GM12878 (cell line): ENCODE data around the gene ST3GAL5. TPM values are rescaled to one million over a fixed set of nuclear protein-coding genes. Genes with fewer than 3 reads are reported as not detected.

ENCODE experiments used
- ATAC-seq: fragments of 200-7000 bp; cut with Tn5 transposase; 3 replicates; pipeline ENCODE4 v1.9.1; 2020; ENCODE audit warnings: mild to moderate bottlenecking, moderate library complexity
- BruUV-seq: library from RNA; stranded (reverse); fragments of 400-500 nt; replicated peaks from 2 replicates; lab custom pipeline; 2021; lab: Mats Ljungman, UMichigan
- CTCF ChIA-PET: fragments of 300-600 bp; sonication (Branson Sonifier 250); formaldehyde crosslinking; extraction: SDS; loops from one replicate; lab custom pipeline; 2021; ENCODE audit warnings: inconsistent platforms; lab: Yijun Ruan, JAX
- POLR2A ChIA-PET: fragments of 350-600 bp; formaldehyde crosslinking; extraction: SDS; loops from one replicate; lab custom pipeline; 2021; ENCODE audit warnings: inconsistent platforms; lab: Charles Lee
- RAD21 ChIA-PET: fragments of 300-600 bp; sonication (Branson Sonifier 250); formaldehyde crosslinking; loops from one replicate; lab custom pipeline; 2023; ENCODE audit warnings: antibody characterized with exemption; ENCODE audit not compliant: unreplicated experiment; lab: Charles Lee
- SMC1A ChIA-PET: fragments of 300-600 bp; sonication (Branson Sonifier 250); formaldehyde crosslinking; loops from one replicate; lab custom pipeline; 2023; ENCODE audit not compliant: unreplicated experiment, uncharacterized antibody; lab: Charles Lee
- DNase-seq: peaks from one replicate; pipeline ENCODE4 v3.0.0-alpha.2; 2011; ENCODE audit warnings: low read depth, low spot score
- FAIRE-seq: peaks from 3 replicates; lab custom pipeline; 2011; peaks lifted over from hg19 to GRCh38; lab: Jason Lieb, UNC
- H2AFZ ChIP-seq: 2 replicates; pipeline ENCODE4 v1.6.0; 2011; ENCODE audit warnings: low read depth, low read length, control low read depth; ENCODE audit not compliant: control insufficient read depth
- H3K27ac ChIP-seq: 2 replicates; pipeline ENCODE4 v1.5.1; 2011; ENCODE audit warnings: control low read depth; ENCODE audit not compliant: control insufficient read depth, insufficient read depth
- H3K27me3 ChIP-seq, 2 experiments: replicated peaks in 1 of 2; 2 replicates each; pipeline versions ENCODE4 v1.6.0 to v1.6.1; 2011; ENCODE audit warnings: low read length in 1 of 2; ENCODE audit not compliant: control insufficient read depth in 2 of 2, insufficient read depth in 2 of 2
- H3K36me3 ChIP-seq, 2 experiments: 2 replicates each; pipeline ENCODE4 v1.5.1; 2011; ENCODE audit warnings: low read length in 1 of 2; ENCODE audit not compliant: control insufficient read depth in 2 of 2, insufficient read depth in 2 of 2
- H3K4me1 ChIP-seq: 2 replicates; pipeline ENCODE4 v1.6.1; 2011; ENCODE audit warnings: mild to moderate bottlenecking, low read length, moderate library complexity, mixed read lengths; ENCODE audit not compliant: control insufficient read depth, insufficient read depth
- H3K4me2 ChIP-seq: 2 replicates; pipeline ENCODE4 v1.6.0; 2011; ENCODE audit warnings: control low read depth; ENCODE audit not compliant: control insufficient read depth, insufficient read depth
- H3K4me3 ChIP-seq: fragments of 200-600 bp; sonication (generic); 2 replicates; pipeline ENCODE4 v1.5.1; 2016
- H3K79me2 ChIP-seq: 2 replicates; pipeline ENCODE4 v1.6.0; 2011; ENCODE audit warnings: low read length; ENCODE audit not compliant: control insufficient read depth, insufficient read depth
- H3K9ac ChIP-seq: 2 replicates; pipeline ENCODE4 v1.8.0; 2011; ENCODE audit warnings: low read length, control low read depth, mixed read lengths; ENCODE audit not compliant: control insufficient read depth, insufficient read depth
- H3K9me3 ChIP-seq: replicated peaks from 3 replicates; pipeline ENCODE4 v1.5.1; 2011; ENCODE audit warnings: mild to moderate bottlenecking, low read length; ENCODE audit not compliant: control insufficient read depth, insufficient read depth
- H4K20me1 ChIP-seq: 2 replicates; pipeline ENCODE4 v1.6.0; 2011; ENCODE audit not compliant: control insufficient read depth, insufficient read depth
- BHLHE40 ChIP-seq, 2 experiments: fragments of 450-650 bp in 1 of 2; IDR thresholded peaks; 2 replicates each; pipeline ENCODE4 v1.6.1; 2011 to 2017; ENCODE audit warnings: low read depth in 2 of 2, borderline replicate concordance in 1 of 2, improper control_type of control experiment in 1 of 2, low read length in 1 of 2, mild to moderate bottlenecking in 1 of 2
- CBX3 ChIP-seq: fragments of 200-600 bp; sonication (generic); IDR thresholded peaks from 2 replicates; pipeline ENCODE4 v1.6.1; 2016; ENCODE audit warnings: low read depth, borderline replicate concordance
- EED ChIP-seq: sonication (generic); IDR thresholded peaks from 2 replicates; pipeline ENCODE4 v1.6.1; 2016; ENCODE audit warnings: antibody characterized with exemption, low read depth
- FOS ChIP-seq: IDR thresholded peaks from 3 replicates; pipeline ENCODE4 v1.6.1; 2011; ENCODE audit warnings: borderline replicate concordance; ENCODE audit not compliant: insufficient read length; ENCODE audit errors: extremely low read depth
- JUND ChIP-seq: IDR thresholded peaks from 2 replicates; pipeline ENCODE4 v1.6.1; 2012; ENCODE audit warnings: low read depth, mild to moderate bottlenecking, low read length, improper control_type of control experiment, moderate library complexity
- KDM1A ChIP-seq: fragments of 200-600 bp; sonication (generic); IDR thresholded peaks from 2 replicates; pipeline ENCODE4 v1.6.1; 2016; ENCODE audit warnings: borderline replicate concordance
- NFYB ChIP-seq: IDR thresholded peaks from 2 replicates; pipeline ENCODE4 v1.6.1; 2011; ENCODE audit warnings: low read depth, mild to moderate bottlenecking, low read length, improper control_type of control experiment, moderate library complexity; ENCODE audit not compliant: insufficient read depth
- SMAD5 ChIP-seq: IDR thresholded peaks from 2 replicates; pipeline ENCODE4 v1.6.1; 2016; ENCODE audit warnings: antibody characterized with exemption, low read depth
- ZBED1 ChIP-seq: IDR thresholded peaks from 2 replicates; pipeline ENCODE4 v1.6.1; 2016; ENCODE audit warnings: borderline replicate concordance
- ZNF207 ChIP-seq: fragments of 450-650 bp; IDR thresholded peaks from 2 replicates; pipeline ENCODE4 v1.6.1; 2014; ENCODE audit warnings: antibody characterized with exemption, mild to moderate bottlenecking, borderline replicate concordance
- in situ Hi-C: fragments of 300-500 bp; cut with MboI; formaldehyde crosslinking; loops from 9 replicates; pipeline ENCODE4 v1.14.3; 2018; ENCODE audit warnings: mixed read lengths
- intact Hi-C: fragments of 100-400 bp; cut with micrococcal nuclease; formaldehyde crosslinking; loops from one replicate; pipeline ENCODE4 v1.14.2; 2022; ENCODE audit not compliant: unreplicated experiment
- polyA plus RNA-seq, 11 experiments: library from polyadenylated mRNA; depleted of rRNA in 4 of 11; unstranded in 6 of 11; stranded (reverse) in 5 of 11; fragments of >200 nt; fragmentation: Nextera tagmentation in 4 of 11; fragmentation: Illumina TruSeq in 1 of 11; extraction: Ambion mirVana in 4 of 11; extraction: Trizol in 1 of 11; gene quantifications; 1 replicate in 1 of 11; 2 replicates in 10 of 11; pipeline versions ENCODE4 v1.2.1 to v1.2.3, GENCODE V29; 2011 to 2016; ENCODE audit warnings: inconsistent platforms in 2 of 11, missing spikeins in 2 of 11, low read depth in 1 of 11
- total RNA-seq, 4 experiments: library from RNA; depleted of rRNA in 3 of 4; stranded (reverse); fragments of >200 nt in 3 of 4; fragmentation: Illumina TruSeq in 1 of 4; extraction: Trizol in 1 of 4; gene quantifications; 2 replicates each; pipeline versions ENCODE4 v1.2.1 to v1.2.3, GENCODE V29; 2013 to 2021
- TF ChIP-seq, protein P1 (sequence below): IDR thresholded peaks from 2 replicates; pipeline ENCODE4 v1.6.1; 2011; ENCODE audit warnings: low read depth, mild to moderate bottlenecking, low read length, moderate library complexity, borderline replicate concordance; ENCODE audit errors: extremely low read depth

The ST3GAL5 gene
- total and polyA plus RNA-seq, 10 of the 15 experiments (the other 5 are each of a cell fraction or from before 2014, with no cell fraction given) = 5.2 to 60.9 (median 10.2) TPM

DNA sequence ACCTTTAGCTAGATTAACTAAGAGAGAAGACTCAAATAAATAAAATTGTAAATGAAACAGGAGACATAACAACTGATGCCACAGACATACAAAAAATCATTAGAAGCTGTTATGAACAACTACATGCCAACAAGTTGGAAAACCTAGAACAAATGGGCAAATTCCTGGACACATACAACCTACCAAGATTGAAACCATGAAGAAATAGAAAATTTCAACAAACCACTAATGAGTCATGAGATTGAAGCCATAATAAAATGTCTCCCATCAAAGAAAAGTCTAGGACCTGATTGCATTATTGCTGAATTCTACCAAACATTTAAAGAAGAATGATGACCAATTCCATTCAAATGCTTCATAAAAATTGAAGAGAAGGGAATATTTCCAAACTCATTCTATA is 54.3 kb downstream of the ST3GAL5 start:
- Histone ChIP-seq H3K79me2 (no peaks in the 10 kb centered on the region), H3K4me2 (no peak overlapping the region), H3K4me3 (no peak overlapping the region), H4K20me1 (no peaks in the 10 kb centered on the region), H3K27me3 (no peaks in the 10 kb centered on the region), H3K4me1 (no peaks in the 10 kb centered on the region; the same call in 1 of the 2 replicates), H2AFZ (no peak overlapping the region), H3K36me3 (no peaks in the 10 kb centered on the region), H3K9ac (no peak overlapping the region), H3K27ac (no peak overlapping the region), H3K9me3 (peaks cover 2% of the 10 kb centered on the region; the same call in 2 of the 3 replicates)
- intact Hi-C loops = loop anchor here (5.0 kb wide), 1 partner anchor 158 kb away; no protein-coding TSS in a partner anchor
- POLR2A ChIA-PET = interaction anchor here (0.7 kb wide), 2 partner anchors 118 to 301 kb away, joined by 3 read pairs; no protein-coding TSS in a partner anchor
- FAIRE-seq (no peak), ATAC-seq (no peak), DNase-seq (no peak)
- SMC1A ChIA-PET = interaction anchor here (1.2 to 14.7 kb wide), 4 partner anchors 11 to 245 kb away, joined by 4 to 286 read pairs (median 127); partner anchors contain the start of gene ST3GAL5
- RAD21 ChIA-PET = interaction anchor here (1.0 to 1.5 kb wide), 2 partner anchors 55 to 246 kb away, joined by 4 to 5 read pairs; no protein-coding TSS in a partner anchor
- TF ChIP-seq ZNF207 = no peak
- TF ChIP-seq SMAD5 = no peak
- TF ChIP-seq, protein P1, sequence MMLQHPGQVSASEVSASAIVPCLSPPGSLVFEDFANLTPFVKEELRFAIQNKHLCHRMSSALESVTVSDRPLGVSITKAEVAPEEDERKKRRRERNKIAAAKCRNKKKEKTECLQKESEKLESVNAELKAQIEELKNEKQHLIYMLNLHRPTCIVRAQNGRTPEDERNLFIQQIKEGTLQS = no peak
- no peak for TF ChIP-seq NFYB
- no peak for TF ChIP-seq EED
- TF ChIP-seq BHLHE40 (IDR thresholded peaks at IDR 0.05; ENCODE audit: borderline replicate concordance in 1 of 2, low read depth in 2 of 2, low read length in 1 of 2) = no peak
- TF ChIP-seq CBX3 = no peak
- no peak for TF ChIP-seq KDM1A
- TF ChIP-seq JUND = no peak
- TF ChIP-seq ZBED1 = no peak
- no peak for TF ChIP-seq FOS
- in situ Hi-C loops = no loop called here
- BruUV-seq = no TSS peak
- CTCF ChIA-PET = interaction anchor here (1.0 to 2.5 kb wide), 4 partner anchors 17 to 246 kb away, joined by 3 to 7 read pairs (median 4); no protein-coding TSS in a partner anchor
